Measurements from ENCODE around the gene NABP2. TPM values are rescaled to one million over a fixed set of nuclear protein-coding genes. Genes with fewer than 3 reads are reported as not detected.
A peak's percentile ranks its signal among the peaks of the same experiment; 100 is the strongest.

NABP2 gene
- total RNA-seq, 1 experiment from 2014 or later, result 68.5 TPM

- Histone ChIP-seq H4K20me1 (ENCODE audit: insufficient read depth) (no peaks in the 10 kb centered on the region), H3K27me3 (ENCODE audit: insufficient read depth, low read depth) (no peaks in the 10 kb centered on the region), H3K9me3 (ENCODE audit: insufficient read depth, low read depth) (no peaks in the 10 kb centered on the region), H3F3A (ENCODE audit: insufficient read depth, low read depth) (peaks cover 39% of the 10 kb centered on the region; the same call in 1 of the 2 replicates), H3K4me1 (replicated peaks; ENCODE audit: insufficient read depth) (peaks cover 28% of the 10 kb centered on the region), H3K79me2 (ENCODE audit: low read depth) (peaks cover 30% of the 10 kb centered on the region), H3K36me3 (ENCODE audit: low read depth) (peaks cover 7% of the 10 kb centered on the region; the same call in 1 of the 2 replicates), H3K4me2 (peak overlapping the region; percentile 95), H2AFZ (peak overlapping the region; percentile 96), H3K27ac (peak overlapping the region; percentile 85), H3K9me2 (ENCODE audit: insufficient read depth) (no peaks in the 10 kb centered on the region), H3K4me3 (peak overlapping the region; percentile 99)
- BruUV-seq (replicated peaks), result TSS peak; percentile 65
- TF ChIP-seq, protein P1, sequence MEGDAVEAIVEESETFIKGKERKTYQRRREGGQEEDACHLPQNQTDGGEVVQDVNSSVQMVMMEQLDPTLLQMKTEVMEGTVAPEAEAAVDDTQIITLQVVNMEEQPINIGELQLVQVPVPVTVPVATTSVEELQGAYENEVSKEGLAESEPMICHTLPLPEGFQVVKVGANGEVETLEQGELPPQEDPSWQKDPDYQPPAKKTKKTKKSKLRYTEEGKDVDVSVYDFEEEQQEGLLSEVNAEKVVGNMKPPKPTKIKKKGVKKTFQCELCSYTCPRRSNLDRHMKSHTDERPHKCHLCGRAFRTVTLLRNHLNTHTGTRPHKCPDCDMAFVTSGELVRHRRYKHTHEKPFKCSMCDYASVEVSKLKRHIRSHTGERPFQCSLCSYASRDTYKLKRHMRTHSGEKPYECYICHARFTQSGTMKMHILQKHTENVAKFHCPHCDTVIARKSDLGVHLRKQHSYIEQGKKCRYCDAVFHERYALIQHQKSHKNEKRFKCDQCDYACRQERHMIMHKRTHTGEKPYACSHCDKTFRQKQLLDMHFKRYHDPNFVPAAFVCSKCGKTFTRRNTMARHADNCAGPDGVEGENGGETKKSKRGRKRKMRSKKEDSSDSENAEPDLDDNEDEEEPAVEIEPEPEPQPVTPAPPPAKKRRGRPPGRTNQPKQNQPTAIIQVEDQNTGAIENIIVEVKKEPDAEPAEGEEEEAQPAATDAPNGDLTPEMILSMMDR (conservative IDR thresholded peaks at IDR 0.05), result peak; percentile 32; the same call in 1 of the 2 replicates
- no peak for TF ChIP-seq EZH2 (IDR thresholded peaks at IDR 0.05; ENCODE audit: low read depth)
- POLR2A ChIA-PET (ENCODE audit: unreplicated experiment), result interaction anchor here (0.5 to 1.3 kb wide), 4 partner anchors 32 to 901 kb away, joined by 3 to 15 read pairs (median 8); partner anchors contain the start of genes ESYT1 and RNF41
- intact Hi-C loops (cut with micrococcal nuclease; ENCODE audit: unreplicated experiment), result loop anchor here (1.0 to 10.0 kb wide), 5 partner anchors 64 to 445 kb away; partner anchors contain the start of genes BAZ2A, COQ10A, SUOX and ZC3H10
- CTCF ChIA-PET, result interaction anchor here (0.8 to 1.8 kb wide), 8 partner anchors 32 to 447 kb away, joined by 3 to 14 read pairs (median 7); partner anchors contain the start of genes PA2G4, RNF41, RPL41 and STAT2
- DNase-seq, result peak; percentile 78 to 89
Observed at GRCh38 chr12:56189918-56190694, 34.0 kb upstream of the NABP2 start.

GRCh38 chr12:56190695-56191155, 33.4 kb upstream of the NABP2 start:
- intact Hi-C loops (cut with micrococcal nuclease; ENCODE audit: unreplicated experiment), result loop anchor here (2.0 to 10.0 kb wide), 3 partner anchors 72 to 444 kb away; partner anchors contain the start of genes BAZ2A, COQ10A and ZC3H10
- H3K4me2 ChIP-seq, result peak overlapping the region; percentile 95
- TF ChIP-seq, protein P1 (conservative IDR thresholded peaks at IDR 0.05), result no peak
- no peak for TF ChIP-seq EZH2 (IDR thresholded peaks at IDR 0.05; ENCODE audit: low read depth)
- peak overlapping the region; percentile 96 for H2AFZ ChIP-seq
- H3K9me2 ChIP-seq (ENCODE audit: insufficient read depth), result no peaks in the 10 kb centered on the region
- H3K36me3 ChIP-seq (ENCODE audit: low read depth), result peaks cover 4% of the 10 kb centered on the region; the same call in 1 of the 2 replicates
- ChIA-PET CTCF (interaction anchor here (0.6 to 1.2 kb wide), 2 partner anchors 67 to 169 kb away, joined by 3 read pairs; partner anchors contain the start of genes ANKRD52 and STAT2), POLR2A (ENCODE audit: unreplicated experiment) (no interaction called here)
- no TSS peak for BruUV-seq (replicated peaks)
- H4K20me1 ChIP-seq (ENCODE audit: insufficient read depth), result no peaks in the 10 kb centered on the region
- peaks cover 28% of the 10 kb centered on the region for H3K4me1 ChIP-seq (replicated peaks; ENCODE audit: insufficient read depth)
- H3F3A ChIP-seq (ENCODE audit: insufficient read depth, low read depth), result peaks cover 39% of the 10 kb centered on the region; the same call in 1 of the 2 replicates
- no peaks in the 10 kb centered on the region for H3K9me3 ChIP-seq (ENCODE audit: insufficient read depth, low read depth)
- peaks cover 29% of the 10 kb centered on the region for H3K79me2 ChIP-seq (ENCODE audit: low read depth)
- no peaks in the 10 kb centered on the region for H3K27me3 ChIP-seq (ENCODE audit: insufficient read depth, low read depth)
- DNase-seq, result peak in 1 of 2 experiments; percentile 12
- peak overlapping the region; percentile 99; the same call in 1 of the 2 replicates for H3K4me3 ChIP-seq
- peak overlapping the region; percentile 85 for H3K27ac ChIP-seq

- Histone ChIP-seq H3K36me3 (ENCODE audit: low read depth) (no peaks in the 10 kb centered on the region), H3K27me3 (ENCODE audit: insufficient read depth, low read depth) (no peaks in the 10 kb centered on the region), H3K9me3 (ENCODE audit: insufficient read depth, low read depth) (no peaks in the 10 kb centered on the region), H3K27ac (no peak overlapping the region), H3K4me2 (no peak overlapping the region), H3K9me2 (ENCODE audit: insufficient read depth) (no peaks in the 10 kb centered on the region), H4K20me1 (ENCODE audit: insufficient read depth) (no peaks in the 10 kb centered on the region), H2AFZ (no peak overlapping the region), H3K4me1 (replicated peaks; ENCODE audit: insufficient read depth) (peaks cover 19% of the 10 kb centered on the region), H3K79me2 (ENCODE audit: low read depth) (peaks cover 13% of the 10 kb centered on the region), H3K4me3 (no peak overlapping the region), H3F3A (ENCODE audit: insufficient read depth, low read depth) (peaks cover 44% of the 10 kb centered on the region; the same call in 1 of the 2 replicates)
- CTCF ChIA-PET, result interaction anchor here (0.5 to 0.6 kb wide), 2 partner anchors 28 to 94 kb away, joined by 3 read pairs; no protein-coding TSS in a partner anchor
- TF ChIP-seq, protein P1 (conservative IDR thresholded peaks at IDR 0.05), result no peak
- no peak for TF ChIP-seq EZH2 (IDR thresholded peaks at IDR 0.05; ENCODE audit: low read depth)
- POLR2A ChIA-PET (ENCODE audit: unreplicated experiment), result no interaction called here
- BruUV-seq (replicated peaks), result no TSS peak
- no peak for DNase-seq
- intact Hi-C loops (cut with micrococcal nuclease; ENCODE audit: unreplicated experiment), result loop anchor here (5.0 to 10.0 kb wide), 2 partner anchors 75 to 442 kb away; partner anchors contain the start of genes BAZ2A and COQ10A
Observed at GRCh38 chr12:56192582-56192981, 31.6 kb upstream of the NABP2 start.
